ENCODE measurements around the gene PLD1. TPM values are rescaled to one million over a fixed set of nuclear protein-coding genes. Genes with fewer than 3 reads are reported as not detected.
"Not testable (repeated sequence)": the region's sequence is repeated elsewhere in the genome, so short reads cannot be mapped to it uniquely, and the experiment has no call there.

The PLD1 gene
- total RNA-seq = 74.3 TPM

GRCh38 chr3:171809861-171810628 lies at the start of gene PLD1:
Gene PLD1, minus strand, starts transcription at chr3:171810483. Its CDS starts 72,432 bp downstream, at chr3:171738051.
- peak; percentile 78 for ATAC-seq

GRCh38 chr3:171858770-171859169 lies 48.5 kb upstream of the PLD1 start:
- ATAC-seq = not testable (repeated sequence)

- ATAC-seq = no peak
Observed at GRCh38 chr3:171854649-171855305, 44.5 kb upstream of the PLD1 start.

- ATAC-seq = peak; percentile 42
Observed at GRCh38 chr3:171851660-171852058, 41.4 kb upstream of the PLD1 start.

- no peak for ATAC-seq
Observed at GRCh38 chr3:171850960-171851659, 40.8 kb upstream of the PLD1 start.

GRCh38 chr3:171850320-171850959 lies 40.2 kb upstream of the PLD1 start:
- no peak for ATAC-seq

- no peak for ATAC-seq
Observed at GRCh38 chr3:171849617-171850319, 39.5 kb upstream of the PLD1 start.

- ATAC-seq = no peak
Observed at GRCh38 chr3:171847595-171848259, 37.4 kb upstream of the PLD1 start.

- ATAC-seq = no peak
Observed at GRCh38 chr3:171847133-171847532, 36.9 kb upstream of the PLD1 start.

- no peak for ATAC-seq
Observed at GRCh38 chr3:171846597-171846996, 36.3 kb upstream of the PLD1 start.

- no peak for ATAC-seq
Observed at GRCh38 chr3:171845481-171846284, 35.4 kb upstream of the PLD1 start.

GRCh38 chr3:171844873-171845272 lies 34.6 kb upstream of the PLD1 start:
- ATAC-seq = no peak

GRCh38 chr3:171842864-171843518 lies 32.7 kb upstream of the PLD1 start, which contains the start of gene TMEM212:
Gene TMEM212, plus strand, starts transcription at chr3:171843349. Its CDS starts 35 bp downstream, at chr3:171843384.
- no peak for ATAC-seq

GRCh38 chr3:171841620-171842000 lies 31.3 kb upstream of the PLD1 start:
- no peak for ATAC-seq

GRCh38 chr3:171840811-171841619 lies 30.7 kb upstream of the PLD1 start:
- ATAC-seq = no peak

GRCh38 chr3:171840445-171840810 lies 30.1 kb upstream of the PLD1 start:
- no peak for ATAC-seq

- no peak for ATAC-seq
Observed at GRCh38 chr3:171839270-171839669, 29.0 kb upstream of the PLD1 start.

- no peak for ATAC-seq
Observed at GRCh38 chr3:171838218-171838720, 28.0 kb upstream of the PLD1 start.

- no peak for ATAC-seq
Observed at GRCh38 chr3:171837698-171838097, 27.4 kb upstream of the PLD1 start.

Data from esophagus mucosa (tissue), 1 donor.